ENCODE data around the gene HDAC10. TPM values are rescaled to one million over a fixed set of nuclear protein-coding genes. Genes with fewer than 3 reads are reported as not detected.

The HDAC10 gene
- total RNA-seq, 6 donors from 2014 or later: 33.0 to 202 (median 53.1) TPM

GRCh38 chr22:50255607-50256006 lies 4.5 kb upstream of the HDAC10 start:
- no peak for TF ChIP-seq CTCF (IDR thresholded peaks at IDR 0.05)
- no peak for TF ChIP-seq POLR2AphosphoS5 (IDR thresholded peaks at IDR 0.05)
- TF ChIP-seq EP300 (IDR thresholded peaks at IDR 0.05): no peak
- no peak for TF ChIP-seq POLR2A (IDR thresholded peaks at IDR 0.05)
- no peaks in the 10 kb centered on the region for H3K9me3 ChIP-seq

GRCh38 chr22:50255099-50255498 lies 4.0 kb upstream of the HDAC10 start:
- H3K4me1 ChIP-seq: peaks cover 15 to 24% (median 16%) of the 10 kb centered on the region in 4 donors

More at GRCh38 chr22:50255607-50256006, 4.5 kb upstream of the HDAC10 start:
- DNase-seq (peak in 1 of 2 donors; percentile 56), ATAC-seq (ENCODE audit: low FRiP score in 2 of 2) (no peak)
- Histone ChIP-seq H3K36me3 (peaks cover 0 to 3% (median 0%) of the 10 kb centered on the region in 4 donors), H3K27me3 (no peaks in the 10 kb centered on the region), H3K4me1 (peaks cover 14 to 24% (median 15%) of the 10 kb centered on the region in 4 donors), H3K27ac (no peak overlapping the region), H3K4me3 (no peak overlapping the region)
- WGBS, 2 donors: 92 to 94% methylated on average over 7 to 17 of the region's 17 CpGs

GRCh38 chr22:50253941-50254340 lies 2.9 kb upstream of the HDAC10 start:
- 77 to 79% methylated on average over 5 to 8 of the region's 8 CpGs for WGBS, 2 donors
- H3K27ac ChIP-seq: no peak overlapping the region
- ATAC-seq (ENCODE audit: low FRiP score in 2 of 2): no peak
- no peak for TF ChIP-seq POLR2A (IDR thresholded peaks at IDR 0.05)
- TF ChIP-seq EP300 (IDR thresholded peaks at IDR 0.05): no peak
- TF ChIP-seq CTCF (IDR thresholded peaks at IDR 0.05): no peak
- TF ChIP-seq POLR2AphosphoS5 (IDR thresholded peaks at IDR 0.05): no peak
- H3K36me3 ChIP-seq: peaks cover 0 to 8% (median 0%) of the 10 kb centered on the region in 4 donors
- no peaks in the 10 kb centered on the region for H3K27me3 ChIP-seq
- H3K4me3 ChIP-seq: no peak overlapping the region
- peak in 1 of 2 donors; percentile 54 for DNase-seq
- no peaks in the 10 kb centered on the region for H3K9me3 ChIP-seq
- peaks cover 22 to 34% (median 23%) of the 10 kb centered on the region in 4 donors for H3K4me1 ChIP-seq

More at GRCh38 chr22:50255099-50255498, 4.0 kb upstream of the HDAC10 start:
- Histone ChIP-seq H3K4me3 (no peak overlapping the region), H3K27ac (no peak overlapping the region), H3K36me3 (peaks cover 0 to 3% (median 0%) of the 10 kb centered on the region in 4 donors), H3K9me3 (no peaks in the 10 kb centered on the region), H3K27me3 (no peaks in the 10 kb centered on the region)
- WGBS, 2 donors: 86 to 97% methylated on average over 16 to 19 of the region's 19 CpGs
- DNase-seq: peak in 1 of 2 donors; percentile 76
- TF ChIP-seq POLR2AphosphoS5 (IDR thresholded peaks at IDR 0.05): no peak
- no peak for TF ChIP-seq EP300 (IDR thresholded peaks at IDR 0.05)
- TF ChIP-seq POLR2A (IDR thresholded peaks at IDR 0.05): no peak
- no peak for TF ChIP-seq CTCF (IDR thresholded peaks at IDR 0.05)
- ATAC-seq (ENCODE audit: low FRiP score in 2 of 2): no peak

GRCh38 chr22:50253046-50253915 lies 2.2 kb upstream of the HDAC10 start:
- peaks cover 0 to 8% (median 2%) of the 10 kb centered on the region in 4 donors for H3K36me3 ChIP-seq
- WGBS, 2 donors: 84 to 88% methylated on average over 7 to 22 of the region's 22 CpGs
- no peak for TF ChIP-seq POLR2A (IDR thresholded peaks at IDR 0.05)
- no peaks in the 10 kb centered on the region for H3K9me3 ChIP-seq
- no peaks in the 10 kb centered on the region for H3K27me3 ChIP-seq
- no peak for ATAC-seq (ENCODE audit: low FRiP score in 2 of 2)
- DNase-seq: peak in 1 of 2 donors; percentile 62
- H3K27ac ChIP-seq: no peak overlapping the region
- no peak overlapping the region for H3K4me3 ChIP-seq
- peaks cover 22 to 41% (median 24%) of the 10 kb centered on the region in 4 donors for H3K4me1 ChIP-seq
